Activated naive CD8-positive, alpha-beta T cell treated with anti-CD3 and anti-CD28 coated beads, Interleukin-2, amount 10 ng/mL, durations not matched to agents 7 days and 5 days (primary cell): ENCODE data around the gene CTNNA3. TPM values are rescaled to one million over a fixed set of nuclear protein-coding genes. Genes with fewer than 3 reads are reported as not detected.
A peak's percentile ranks its signal among the peaks of the same experiment; 100 is the strongest.
"Not testable (repeated sequence)": the region's sequence is repeated elsewhere in the genome, so short reads cannot be mapped to it uniquely, and the experiment has no call there.

Experiments
- ATAC-seq: fragments of 150-1000 bp; cut with Tn5 transposase; one replicate; pipeline ENCODE4 v1.10.0; 2021; ENCODE audit warnings: low read depth, moderate library complexity
- POLR2A ChIA-PET: fragments of 350-600 bp; sonication (Branson Sonifier 250); formaldehyde crosslinking; loops from one replicate; lab custom pipeline; 2021; ENCODE audit warnings: antibody characterized with exemption; lab: Charles Lee
- DNase-seq: peaks from one replicate; pipeline ENCODE4 v3.0.0; 2021
- H3K27ac Mint-ChIP-seq: one replicate; pipeline ENCODE4 v1.8.0; 2022; ENCODE audit warnings: mild to moderate bottlenecking, mixed read lengths
- H3K27me3 Mint-ChIP-seq: one replicate; pipeline ENCODE4 v1.8.0; 2022; ENCODE audit warnings: mild to moderate bottlenecking, moderate library complexity, mixed read lengths
- H3K36me3 Mint-ChIP-seq: one replicate; pipeline ENCODE4 v1.8.0; 2021; ENCODE audit warnings: mild to moderate bottlenecking, mixed read lengths
- H3K4me1 Mint-ChIP-seq: one replicate; pipeline ENCODE4 v1.8.0; 2021; ENCODE audit warnings: mixed read lengths
- H3K4me3 Mint-ChIP-seq: one replicate; pipeline ENCODE4 v1.8.0; 2022; ENCODE audit warnings: mild to moderate bottlenecking, moderate library complexity, mixed read lengths
- H3K9me3 Mint-ChIP-seq: one replicate; pipeline ENCODE4 v1.8.0; 2021; ENCODE audit warnings: mixed read lengths
- total RNA-seq, 2 experiments: library from RNA; stranded (reverse); gene quantifications; one replicate each; pipeline ENCODE4 v1.2.3, GENCODE V29; 2021

CTNNA3 gene
- total RNA-seq, 2 experiments from 2014 or later: 2.4 to 3.6 TPM

- Mint-ChIP-seq H3K4me3 (no peak overlapping the region), H3K27me3 (no peaks in the 10 kb centered on the region), H3K36me3 (no peaks in the 10 kb centered on the region), H3K4me1 (no peaks in the 10 kb centered on the region), H3K27ac (no peak overlapping the region), H3K9me3 (peaks cover 3% of the 10 kb centered on the region)
- POLR2A ChIA-PET: no interaction called here
- no peak for DNase-seq
- ATAC-seq: no peak
Measured at GRCh38 chr10:67402620-67403019, 293.4 kb downstream of the CTNNA3 start.

DNA sequence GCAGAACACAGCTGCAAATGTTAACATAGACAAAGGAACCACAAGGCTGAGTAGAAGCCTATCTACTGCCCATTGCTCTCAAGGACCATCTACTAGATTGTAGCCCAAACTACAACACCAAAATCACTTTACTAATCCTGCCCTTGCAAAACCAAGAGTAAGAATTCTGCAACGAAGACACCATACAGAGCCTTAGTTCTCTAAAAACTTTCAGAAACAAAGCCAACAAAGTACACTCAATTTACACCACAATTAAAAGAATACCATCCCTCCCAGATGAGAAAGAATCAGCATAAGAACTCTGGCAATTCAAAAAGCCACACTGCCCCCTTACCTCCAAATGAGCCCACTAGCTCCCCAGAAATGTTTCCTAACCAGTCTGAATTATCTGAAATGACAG, 294.3 kb downstream of the CTNNA3 start:
- no peaks in the 10 kb centered on the region for H3K36me3 Mint-ChIP-seq

DNA sequence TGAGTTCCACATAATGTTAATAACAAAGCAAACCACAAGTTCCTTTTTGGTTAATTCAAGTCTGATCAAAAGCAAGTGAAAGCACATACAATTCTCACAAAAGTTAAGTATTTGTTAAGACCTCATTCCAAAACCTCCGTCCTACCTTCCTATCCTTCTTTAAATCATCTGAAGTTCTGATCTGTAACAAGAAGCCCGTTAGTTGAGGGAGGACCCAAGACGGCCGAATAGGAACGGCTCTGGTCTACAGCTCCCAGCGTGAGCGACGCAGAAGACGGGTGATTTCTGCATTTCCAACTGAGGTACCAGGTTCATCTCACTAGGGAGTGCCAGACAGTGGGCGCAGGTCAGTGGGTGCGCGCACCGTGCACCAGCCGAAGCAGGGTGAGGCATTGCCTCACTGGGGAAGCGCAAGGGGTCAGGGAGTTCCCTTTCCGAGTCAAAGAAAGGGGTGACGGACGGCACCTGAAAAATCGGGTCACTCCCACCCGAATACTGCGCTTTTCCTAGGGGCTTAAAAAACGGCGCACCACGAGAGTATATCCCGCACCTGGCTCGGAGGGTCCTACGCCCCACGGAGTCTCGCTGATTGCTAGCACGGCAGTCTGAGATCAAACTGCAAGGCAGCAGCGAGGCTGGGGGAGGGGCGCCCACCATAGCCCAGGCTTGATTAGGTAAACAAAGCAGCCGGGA, 309.0 kb downstream of the CTNNA3 start:
- Mint-ChIP-seq H3K4me3 (peak overlapping the region; percentile 55), H3K27me3 (peaks cover 15% of the 10 kb centered on the region)
- ATAC-seq, H3K27ac Mint-ChIP-seq, DNase-seq, POLR2A ChIA-PET, H3K36me3 Mint-ChIP-seq, H3K9me3 Mint-ChIP-seq, H3K4me1 Mint-ChIP-seq: not testable (repeated sequence)

More for the DNA sequence above, 294.3 kb downstream of the CTNNA3 start:
- no peaks in the 10 kb centered on the region for H3K27me3 Mint-ChIP-seq
- no peak for ATAC-seq
- no peak overlapping the region for H3K4me3 Mint-ChIP-seq
- POLR2A ChIA-PET: no interaction called here
- H3K4me1 Mint-ChIP-seq: no peaks in the 10 kb centered on the region
- H3K9me3 Mint-ChIP-seq: peaks cover 3% of the 10 kb centered on the region
- DNase-seq: no peak
- no peak overlapping the region for H3K27ac Mint-ChIP-seq

GRCh38 chr10:67386260-67386659, 309.7 kb downstream of the CTNNA3 start:
- peaks cover 15% of the 10 kb centered on the region for H3K27me3 Mint-ChIP-seq
- H3K9me3 Mint-ChIP-seq: no peaks in the 10 kb centered on the region
- DNase-seq (no peak), ATAC-seq (no peak)
- no peak overlapping the region for H3K4me3 Mint-ChIP-seq
- H3K4me1 Mint-ChIP-seq: peaks cover 2% of the 10 kb centered on the region
- POLR2A ChIA-PET: no interaction called here
- H3K27ac Mint-ChIP-seq: no peak overlapping the region
- no peaks in the 10 kb centered on the region for H3K36me3 Mint-ChIP-seq

- Mint-ChIP-seq H3K27me3 (peaks cover 15% of the 10 kb centered on the region), H3K27ac (no peak overlapping the region), H3K36me3 (no peaks in the 10 kb centered on the region), H3K4me1 (peaks cover 2% of the 10 kb centered on the region), H3K9me3 (no peaks in the 10 kb centered on the region), H3K4me3 (no peak overlapping the region)
- POLR2A ChIA-PET: no interaction called here
- no peak for ATAC-seq
- DNase-seq: no peak
Measured at GRCh38 chr10:67385566-67385965, 310.4 kb downstream of the CTNNA3 start.

DNA sequence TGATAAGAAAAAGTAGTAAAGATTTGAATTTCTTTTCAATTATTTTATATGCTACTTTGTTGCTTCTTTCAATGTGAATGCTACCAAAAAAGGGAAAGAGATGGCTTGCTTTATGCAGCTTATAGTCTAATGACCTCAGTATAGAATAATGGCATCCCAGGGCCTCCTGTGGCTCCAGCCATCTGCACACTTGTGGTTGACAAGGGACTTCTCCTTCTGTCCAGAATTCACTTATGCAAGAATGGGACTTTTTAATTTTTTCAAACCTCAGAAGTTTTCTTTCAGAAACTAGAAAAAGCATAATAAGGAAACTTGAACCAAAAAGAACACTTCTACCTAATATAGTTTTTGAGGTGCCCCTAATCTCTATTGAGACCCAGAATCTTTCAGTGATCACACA, 310.9 kb downstream of the CTNNA3 start:
- H3K4me1 Mint-ChIP-seq: peaks cover 2% of the 10 kb centered on the region
- peaks cover 15% of the 10 kb centered on the region for H3K27me3 Mint-ChIP-seq
- DNase-seq: no peak
- POLR2A ChIA-PET: no interaction called here
- no peak overlapping the region for H3K27ac Mint-ChIP-seq
- H3K9me3 Mint-ChIP-seq: no peaks in the 10 kb centered on the region
- H3K36me3 Mint-ChIP-seq: no peaks in the 10 kb centered on the region
- no peak for ATAC-seq
- H3K4me3 Mint-ChIP-seq: no peak overlapping the region

GRCh38 chr10:67331121-67331910, 364.7 kb downstream of the CTNNA3 start:
- H3K36me3 Mint-ChIP-seq: no peaks in the 10 kb centered on the region
- no peak overlapping the region for H3K4me3 Mint-ChIP-seq
- DNase-seq: no peak
- POLR2A ChIA-PET: no interaction called here
- no peaks in the 10 kb centered on the region for H3K27me3 Mint-ChIP-seq
- H3K9me3 Mint-ChIP-seq: no peaks in the 10 kb centered on the region
- ATAC-seq: no peak
- no peak overlapping the region for H3K27ac Mint-ChIP-seq
- no peaks in the 10 kb centered on the region for H3K4me1 Mint-ChIP-seq

GRCh38 chr10:67327626-67328535, 368.1 kb downstream of the CTNNA3 start:
- DNase-seq (no peak), ATAC-seq (no peak)
- Mint-ChIP-seq H3K27ac (no peak overlapping the region), H3K4me3 (no peak overlapping the region), H3K36me3 (no peaks in the 10 kb centered on the region), H3K4me1 (no peaks in the 10 kb centered on the region), H3K9me3 (no peaks in the 10 kb centered on the region), H3K27me3 (no peaks in the 10 kb centered on the region)
- POLR2A ChIA-PET: no interaction called here

DNA sequence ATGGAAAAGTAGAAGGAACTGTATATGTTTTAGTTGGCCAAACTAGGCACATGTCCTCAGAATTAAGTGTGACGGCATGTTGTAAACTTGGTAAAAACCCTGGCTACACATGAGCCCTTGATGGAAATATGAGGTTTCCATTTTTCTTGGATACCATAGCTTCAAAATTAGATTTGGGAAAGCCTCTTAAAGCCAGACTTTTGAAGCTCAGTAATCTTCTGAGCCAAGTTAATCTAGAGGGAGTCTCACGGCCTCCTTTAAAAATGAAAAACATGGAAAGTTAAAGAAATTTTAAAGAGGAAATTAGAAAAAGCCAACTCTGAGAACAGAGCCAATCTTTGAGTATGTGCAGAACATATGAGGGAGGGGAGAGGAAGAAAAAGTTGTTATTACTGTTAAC, 376.0 kb downstream of the CTNNA3 start:
- Mint-ChIP-seq H3K27ac (no peak overlapping the region), H3K27me3 (no peaks in the 10 kb centered on the region), H3K4me1 (no peaks in the 10 kb centered on the region), H3K9me3 (no peaks in the 10 kb centered on the region), H3K36me3 (no peaks in the 10 kb centered on the region), H3K4me3 (no peak overlapping the region)
- POLR2A ChIA-PET: no interaction called here
- no peak for ATAC-seq
- no peak for DNase-seq

DNA sequence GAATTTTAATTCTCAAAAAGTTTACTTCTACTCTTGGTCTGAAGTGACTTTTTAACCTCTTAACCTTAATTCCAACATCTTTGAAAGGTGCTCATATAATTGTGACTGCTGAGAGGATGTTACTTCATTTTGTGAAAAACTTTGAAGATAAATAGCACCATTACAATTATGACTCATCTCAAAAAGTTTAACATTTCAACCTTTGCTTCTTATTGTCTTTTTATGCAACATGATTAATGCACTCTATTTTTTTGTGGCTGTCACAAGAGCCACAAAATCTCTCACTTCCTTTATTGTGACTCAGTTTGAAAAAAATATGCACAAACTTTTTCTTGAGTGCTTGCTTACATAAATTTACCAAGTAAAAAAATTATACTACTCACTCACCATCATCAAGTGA, 387.1 kb downstream of the CTNNA3 start:
- POLR2A ChIA-PET: no interaction called here
- Mint-ChIP-seq H3K4me3 (no peak overlapping the region), H3K27ac (no peak overlapping the region), H3K4me1 (no peaks in the 10 kb centered on the region), H3K36me3 (no peaks in the 10 kb centered on the region), H3K27me3 (no peaks in the 10 kb centered on the region), H3K9me3 (peaks cover 3% of the 10 kb centered on the region)
- DNase-seq: no peak
- ATAC-seq: no peak

GRCh38 chr10:67306588-67307205, 389.3 kb downstream of the CTNNA3 start:
- DNase-seq (no peak), ATAC-seq (no peak)
- no peaks in the 10 kb centered on the region for H3K4me1 Mint-ChIP-seq
- no peak overlapping the region for H3K27ac Mint-ChIP-seq
- no peaks in the 10 kb centered on the region for H3K9me3 Mint-ChIP-seq
- H3K36me3 Mint-ChIP-seq: no peaks in the 10 kb centered on the region
- no peak overlapping the region for H3K4me3 Mint-ChIP-seq
- H3K27me3 Mint-ChIP-seq: no peaks in the 10 kb centered on the region
- POLR2A ChIA-PET: no interaction called here

GRCh38 chr10:67302701-67303100, 393.3 kb downstream of the CTNNA3 start:
- DNase-seq (no peak), ATAC-seq (no peak)
- POLR2A ChIA-PET: no interaction called here
- Mint-ChIP-seq H3K9me3 (no peaks in the 10 kb centered on the region), H3K27ac (no peak overlapping the region), H3K4me1 (no peaks in the 10 kb centered on the region), H3K27me3 (no peaks in the 10 kb centered on the region), H3K4me3 (no peak overlapping the region), H3K36me3 (no peaks in the 10 kb centered on the region)

DNA sequence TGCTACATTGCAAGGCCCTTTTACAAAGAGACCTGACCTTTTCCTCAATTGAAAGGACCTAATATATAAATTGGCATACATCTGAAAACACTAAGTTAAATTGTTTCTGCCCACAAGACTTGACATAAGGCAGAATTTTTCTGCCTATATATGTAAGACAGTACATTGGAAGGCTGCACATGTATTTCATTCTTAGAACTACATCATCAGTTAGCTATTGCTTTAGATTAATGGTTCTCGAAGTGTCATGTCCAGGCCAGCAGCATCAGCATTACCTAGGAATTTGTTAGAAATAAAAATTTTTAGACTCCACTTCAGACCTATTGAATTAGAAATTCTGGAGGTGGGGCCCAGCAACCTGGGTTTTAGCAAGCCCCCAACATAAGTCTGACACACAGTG, 396.2 kb downstream of the CTNNA3 start:
- POLR2A ChIA-PET: no interaction called here
- H3K27me3 Mint-ChIP-seq: no peaks in the 10 kb centered on the region
- no peak for ATAC-seq

More for the DNA sequence above, 396.2 kb downstream of the CTNNA3 start:
- no peaks in the 10 kb centered on the region for H3K9me3 Mint-ChIP-seq
- no peak overlapping the region for H3K4me3 Mint-ChIP-seq
- H3K4me1 Mint-ChIP-seq: no peaks in the 10 kb centered on the region
- DNase-seq: no peak
- no peak overlapping the region for H3K27ac Mint-ChIP-seq
- no peaks in the 10 kb centered on the region for H3K36me3 Mint-ChIP-seq
